Stimulated activated CD8-positive, alpha-beta memory T cell treated with anti-CD3 and anti-CD28 coated beads, Interleukin-7, amount 100 ng/mL, for 48 hours (primary cell): ENCODE results near the gene AARSD1.
"Not testable (repeated sequence)": the region's sequence is repeated elsewhere in the genome, so short reads cannot be mapped to it uniquely, and the experiment has no call there.

Experiments used
- DNase-seq, 2 donors: peaks; one replicate each; pipeline ENCODE4 v3.0.0-alpha.2; 2020; ENCODE audit warnings: low read depth in 1 of 2; ENCODE audit errors: extremely low read depth in 1 of 2

The AARSD1 gene

DNA sequence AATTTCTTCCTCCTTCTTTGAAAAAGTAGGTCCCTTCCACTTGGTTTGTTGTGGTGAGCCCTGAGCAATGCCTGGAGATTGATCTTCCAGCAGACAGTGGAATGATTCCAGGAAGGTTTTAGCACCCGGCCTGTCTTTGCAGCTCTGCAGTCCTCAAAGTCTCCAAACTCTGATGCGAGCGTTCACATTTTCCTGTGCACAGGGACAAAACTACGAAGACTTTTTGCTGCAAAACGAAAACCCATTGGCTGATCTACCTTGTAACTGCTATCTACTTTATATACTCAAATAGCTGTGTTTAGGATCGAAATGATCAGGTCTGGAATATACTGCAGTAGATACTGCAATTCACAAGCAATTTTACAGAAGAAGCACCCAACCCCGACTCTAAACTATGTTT lies 42.0 kb downstream of the AARSD1 start:
- no peak for DNase-seq

- DNase-seq, result no peak
These were observed 43.3 kb downstream of the AARSD1 start for GRCh38 chr17:42920922-42921321.

DNA sequence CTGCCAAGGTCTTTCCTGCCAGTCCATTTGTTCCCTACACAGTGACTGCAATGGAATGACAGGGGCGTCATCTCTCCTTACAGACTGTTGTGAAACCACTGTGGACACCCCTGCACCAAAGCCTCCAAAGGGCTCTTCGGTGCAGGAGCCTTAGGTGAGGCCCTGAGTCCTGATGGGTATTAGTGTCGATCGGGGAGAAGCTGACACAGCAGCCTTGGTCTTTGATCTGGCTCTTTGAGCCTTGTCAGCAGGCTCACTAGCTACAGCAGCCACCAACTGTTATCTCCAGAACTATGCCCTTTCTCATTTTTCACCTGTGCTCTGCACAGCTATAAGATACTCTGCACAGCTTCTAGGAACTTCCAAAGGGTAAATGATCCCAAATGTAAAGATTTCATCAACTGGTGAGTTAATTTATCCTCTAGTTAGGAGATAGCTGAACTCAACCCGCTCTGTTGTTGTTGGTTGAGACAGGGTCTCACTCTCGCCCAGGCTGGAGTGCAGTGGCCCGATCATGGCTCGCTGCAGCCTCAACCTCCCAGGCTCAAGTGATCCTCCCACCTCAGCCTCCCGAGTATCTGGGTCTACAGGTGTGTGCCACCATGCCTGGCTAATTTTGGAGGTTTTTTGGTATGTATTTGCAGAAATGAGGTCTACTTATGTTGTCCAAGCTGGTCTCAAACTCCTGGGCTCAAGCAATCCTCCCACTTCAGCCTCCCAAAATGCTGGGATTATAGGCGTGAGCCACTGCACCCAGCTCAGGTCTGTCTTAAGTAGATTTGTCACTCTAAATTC lies 44.0 kb downstream of the AARSD1 start:
- DNase-seq, result no peak

DNA sequence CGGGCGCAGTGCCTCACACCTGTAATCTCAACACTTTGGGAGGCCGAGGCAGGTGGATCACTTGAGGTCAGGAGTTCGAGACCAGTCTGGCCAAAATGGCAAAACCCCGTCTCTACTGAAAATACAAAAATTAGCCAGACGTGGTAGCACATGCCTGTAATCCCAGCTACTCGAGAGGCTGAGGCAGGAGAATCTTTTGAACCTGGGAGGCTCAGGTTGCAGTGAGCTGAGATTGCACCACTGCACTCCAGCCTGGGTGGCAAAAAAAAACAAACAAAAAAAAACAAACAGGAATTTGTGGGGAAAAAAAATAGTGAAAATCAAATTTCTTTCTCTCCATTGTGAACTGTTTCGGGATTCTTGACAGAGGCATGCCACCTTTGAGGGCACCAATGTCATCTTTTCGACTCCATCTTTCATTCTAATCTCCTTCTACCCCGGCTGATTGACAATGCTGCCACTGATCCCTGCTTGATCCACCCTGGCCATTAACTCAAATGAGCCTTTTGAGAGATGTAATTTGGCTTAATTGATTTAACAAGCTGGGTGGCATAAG lies 44.7 kb downstream of the AARSD1 start:
- not testable (repeated sequence) for DNase-seq

GRCh38 chr17:42918902-42919521 lies 45.2 kb downstream of the AARSD1 start:
- DNase-seq, result no peak

- no peak for DNase-seq
These were observed 47.0 kb downstream of the AARSD1 start for GRCh38 chr17:42917236-42917603.

GRCh38 chr17:42916388-42917235 lies 47.6 kb downstream of the AARSD1 start:
- DNase-seq, result not testable (repeated sequence)

DNA sequence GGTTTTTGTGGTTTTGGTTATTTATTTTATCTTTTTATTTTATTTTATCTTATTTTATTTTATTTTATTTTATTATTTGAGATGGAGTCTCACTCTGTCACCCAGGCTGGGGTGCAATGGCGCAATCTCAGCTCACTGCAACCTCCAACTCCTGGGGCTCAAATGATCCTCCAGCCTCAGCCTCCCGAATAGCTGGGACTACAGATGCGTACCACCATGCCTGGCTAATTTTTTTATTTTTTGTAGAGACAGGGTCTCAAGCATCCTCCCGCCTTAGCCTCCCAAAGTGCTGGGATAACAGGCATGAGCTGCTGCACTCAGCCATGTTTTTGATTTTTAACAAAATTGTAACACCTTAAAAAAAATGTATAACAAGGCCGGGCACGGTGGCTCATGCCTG lies 49.0 kb downstream of the AARSD1 start:
- not testable (repeated sequence) for DNase-seq

DNA sequence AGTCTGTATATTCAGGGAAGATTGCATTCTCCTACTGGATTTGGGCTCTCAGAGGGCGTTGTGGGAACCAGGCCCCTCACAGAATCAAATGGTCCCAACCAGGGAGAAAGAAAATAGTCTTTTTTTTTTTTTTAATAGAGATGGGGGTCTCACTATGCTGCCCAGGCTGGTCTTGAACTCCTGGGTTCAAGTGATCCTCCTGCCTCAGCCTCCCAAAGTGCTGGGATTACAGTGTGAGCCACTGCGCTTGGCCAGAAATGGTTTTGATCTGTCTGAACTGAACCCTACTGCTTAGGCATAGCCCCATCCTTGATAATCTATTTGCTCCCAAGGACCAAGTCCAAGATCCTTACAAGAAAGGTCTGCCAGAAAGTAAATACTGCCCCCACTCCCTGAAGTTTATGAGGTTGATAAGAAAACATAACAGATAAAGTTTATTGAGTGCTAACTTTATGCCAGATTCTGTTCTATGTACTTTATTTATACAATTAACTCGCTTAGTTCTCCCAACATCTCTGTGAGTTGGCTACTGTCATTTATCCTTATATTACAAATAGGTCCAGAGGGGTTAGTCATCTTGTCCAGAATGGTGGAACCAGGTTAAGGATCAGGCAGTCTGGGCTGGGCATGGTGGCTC lies 50.2 kb downstream of the AARSD1 start:
- no peak for DNase-seq

DNA sequence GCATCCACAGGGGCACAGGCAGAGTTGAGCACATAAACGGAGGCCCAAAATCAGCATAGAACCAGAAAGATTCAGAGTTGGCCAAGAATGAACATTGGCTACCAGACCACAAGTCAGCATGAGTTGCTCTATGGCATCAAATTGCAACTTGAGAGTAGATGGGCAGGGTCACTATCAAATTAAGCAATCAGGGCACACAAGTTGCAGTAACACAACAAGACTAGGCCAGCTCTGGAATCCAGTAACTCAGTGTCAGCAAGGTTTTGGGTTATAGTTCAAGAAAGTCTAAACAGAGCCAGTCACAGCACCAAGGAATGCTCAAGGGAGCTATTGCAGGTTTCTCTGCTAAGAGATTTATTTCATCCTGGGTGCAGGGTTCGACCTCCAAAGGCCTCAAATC lies 50.7 kb downstream of the AARSD1 start:
- DNase-seq, result no peak

- DNase-seq, result no peak
These were observed 55.2 kb downstream of the AARSD1 start for GRCh38 chr17:42908872-42909700.

DNA sequence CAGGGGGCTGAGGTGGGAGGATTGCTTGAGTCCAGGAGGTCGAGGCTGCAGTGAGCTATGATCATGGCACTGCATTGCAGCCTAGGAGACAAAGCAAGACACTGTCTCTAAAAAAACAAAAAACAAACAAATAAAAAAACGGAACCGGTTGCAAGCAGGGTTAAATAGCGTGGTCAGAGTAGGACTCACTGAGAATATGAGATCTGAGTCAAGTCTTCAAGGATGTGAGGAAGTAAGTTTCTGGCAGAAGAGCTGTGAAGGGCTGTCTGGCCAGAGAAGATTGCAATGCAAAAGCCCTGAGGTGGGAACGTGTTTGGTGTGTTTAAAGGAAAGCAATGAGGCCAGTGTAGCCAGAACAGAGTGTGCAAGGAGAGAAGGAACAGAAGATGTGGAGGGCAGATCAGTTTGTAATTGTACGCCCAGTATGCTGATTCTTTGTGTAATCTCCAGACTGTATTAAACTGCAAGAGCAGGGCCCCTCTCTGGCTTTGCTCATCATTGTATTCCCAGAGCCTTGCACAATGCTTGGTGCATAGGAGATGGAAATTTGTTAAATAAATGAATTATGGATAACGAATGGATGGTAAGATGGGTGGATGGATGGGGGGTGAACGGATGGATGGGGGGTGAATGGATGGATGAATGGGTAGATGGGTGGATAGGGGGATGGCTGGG lies 57.3 kb downstream of the AARSD1 start:
- DNase-seq, result no peak

DNA sequence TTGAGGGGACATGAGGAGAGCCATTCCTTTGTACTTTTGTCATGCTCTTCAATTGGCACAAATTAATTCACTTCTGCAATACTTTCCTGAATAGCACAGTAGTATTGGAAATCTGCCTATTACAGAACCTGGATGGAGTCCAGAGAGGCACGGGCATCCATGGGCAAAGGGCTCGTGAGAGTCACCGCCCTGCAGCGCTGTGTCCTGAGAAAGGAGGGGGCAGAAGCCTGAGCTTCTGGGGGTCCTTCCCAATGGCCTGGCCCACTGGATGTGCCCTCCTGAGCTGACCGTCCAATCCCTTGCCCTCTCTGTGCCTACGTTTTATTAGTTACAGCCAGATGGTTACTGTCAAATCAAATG lies 60.2 kb downstream of the AARSD1 start:
- DNase-seq, result no peak

- no peak for DNase-seq
These were observed 62.6 kb downstream of the AARSD1 start for GRCh38 chr17:42901535-42902229.
